HUDEP-2 (cell line): ENCODE results near the gene CTBP2.
"Not testable (repeated sequence)": the region's sequence is repeated elsewhere in the genome, so short reads cannot be mapped to it uniquely, and the experiment has no call there.

Experiments
- DNase-seq, 76 experiments: peaks; one replicate each; lab custom pipeline; 2025; ENCODE audit not compliant: unreplicated experiment in 76 of 76; lab: John Stamatoyannopoulos, UW

Gene CTBP2

DNA sequence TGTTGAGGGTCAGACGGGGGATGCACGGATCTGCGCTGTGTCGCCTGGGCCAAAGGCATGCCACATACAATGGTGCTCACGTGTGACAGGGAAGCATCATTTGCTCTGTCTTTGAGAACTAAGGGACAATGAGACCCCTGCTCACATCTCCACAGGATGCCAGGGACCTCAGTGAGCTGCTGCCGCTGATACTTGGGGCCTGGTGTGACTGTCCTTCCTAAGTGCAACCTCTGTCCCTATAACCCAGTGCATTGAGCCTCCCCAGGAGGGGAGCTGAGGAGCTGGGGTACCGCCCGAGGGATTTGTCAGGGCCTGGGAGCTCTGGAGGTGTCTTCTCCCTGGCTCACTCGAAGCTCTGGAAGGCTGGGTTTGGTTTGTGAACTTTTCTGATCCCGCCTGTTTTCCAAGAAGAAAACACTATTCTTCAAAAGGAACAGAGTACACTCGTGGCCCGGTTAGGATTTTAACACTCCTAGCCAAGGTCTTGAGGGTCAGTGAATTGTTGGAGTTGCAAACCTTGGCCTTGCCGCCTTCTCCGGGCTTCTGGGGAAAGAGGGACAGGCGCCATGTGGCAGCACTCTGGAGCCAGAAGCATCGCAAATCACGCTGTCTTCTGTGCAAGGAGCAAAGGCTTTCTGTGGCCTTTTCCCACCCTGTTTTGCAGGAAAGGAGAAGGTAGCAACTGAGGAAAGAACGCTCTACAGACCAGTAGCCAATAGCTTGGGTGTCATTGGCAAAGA lies 26.2 kb upstream of the CTBP2 start:
- DNase-seq: no peak

DNA sequence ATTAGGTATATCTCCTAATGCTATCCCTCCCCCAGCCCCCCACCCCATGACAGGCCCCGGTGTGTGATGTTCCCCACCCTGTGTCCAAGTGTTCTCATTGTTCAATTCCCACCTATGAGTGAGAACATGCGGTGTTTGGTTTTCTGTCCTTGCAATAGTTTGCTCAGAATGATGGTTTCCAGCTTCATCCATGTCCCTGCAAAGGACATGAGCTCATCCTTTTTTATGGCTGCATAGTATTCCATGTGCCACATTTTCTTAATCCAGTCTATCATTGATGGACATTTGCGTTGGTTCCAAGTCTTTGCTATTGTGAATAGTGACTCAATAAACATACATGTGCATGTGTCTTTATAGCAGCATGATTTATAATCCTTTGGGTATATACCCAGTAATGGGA lies 18.7 kb upstream of the CTBP2 start:
- not testable (repeated sequence) for DNase-seq

DNA sequence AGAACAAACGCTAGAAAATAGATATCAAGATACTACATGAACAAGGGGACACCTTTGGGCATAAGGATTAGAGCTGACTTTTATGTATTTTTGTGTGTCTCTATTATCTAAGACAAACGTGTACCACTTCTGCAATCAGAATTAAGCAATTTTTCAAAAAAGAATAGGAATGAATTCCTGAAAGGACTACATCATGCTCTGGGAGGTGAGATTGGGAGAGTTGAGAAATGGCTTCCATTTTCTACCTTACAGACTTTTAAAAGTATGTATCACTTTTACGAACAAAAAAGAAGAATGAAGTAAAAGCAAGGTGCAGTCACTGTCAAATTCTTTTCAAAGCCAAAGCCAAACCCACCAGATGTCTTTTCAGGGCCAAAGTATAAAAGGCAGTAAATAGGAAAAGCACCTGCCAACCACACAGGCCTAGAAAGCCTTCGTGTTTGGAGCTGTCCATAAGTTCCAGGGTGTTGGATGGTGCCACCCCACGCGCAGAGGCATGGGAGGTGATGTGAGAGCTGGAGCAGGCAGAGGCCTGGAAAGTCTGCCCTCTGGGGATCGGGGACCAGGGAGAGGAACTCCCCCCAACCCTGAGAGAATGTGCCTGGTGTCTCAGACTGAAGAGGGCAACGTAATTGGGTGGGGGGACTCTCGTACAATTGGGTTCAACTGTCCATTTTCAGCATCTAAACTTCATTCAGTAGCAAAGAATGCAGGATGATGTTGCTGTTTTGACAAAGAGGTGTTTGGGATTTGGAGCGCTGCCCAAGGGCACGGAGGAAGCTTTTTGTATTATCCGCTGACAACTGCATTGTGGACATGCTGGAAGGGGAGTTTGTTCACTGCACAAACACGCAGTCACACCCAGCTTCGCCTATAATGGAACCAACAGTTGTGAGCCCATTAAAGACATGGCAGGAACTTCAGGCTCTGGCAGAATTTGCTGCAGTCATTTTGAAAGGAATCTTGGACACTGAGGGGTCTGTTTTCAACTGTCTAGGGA lies 17.6 kb upstream of the CTBP2 start:
- no peak for DNase-seq

DNA sequence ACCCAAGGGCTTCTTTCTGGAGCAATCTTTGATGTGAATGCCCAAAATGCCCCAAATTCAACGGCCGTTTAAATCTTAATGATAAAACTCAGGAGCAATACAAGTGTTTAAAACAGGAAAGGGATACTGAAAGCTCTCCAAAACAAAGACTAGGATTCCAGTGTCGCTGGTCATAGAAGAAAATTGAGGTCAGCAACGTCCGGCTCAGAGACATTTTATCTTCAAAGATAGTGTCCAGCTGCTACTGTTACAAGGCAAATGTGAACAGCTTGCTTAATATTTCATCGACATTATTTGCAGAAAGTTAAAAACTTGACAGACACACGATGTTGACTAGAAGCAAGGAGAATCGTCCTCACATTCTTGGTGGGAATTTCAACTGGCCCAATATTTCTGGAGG lies 15.4 kb upstream of the CTBP2 start:
- DNase-seq: no peak

DNA sequence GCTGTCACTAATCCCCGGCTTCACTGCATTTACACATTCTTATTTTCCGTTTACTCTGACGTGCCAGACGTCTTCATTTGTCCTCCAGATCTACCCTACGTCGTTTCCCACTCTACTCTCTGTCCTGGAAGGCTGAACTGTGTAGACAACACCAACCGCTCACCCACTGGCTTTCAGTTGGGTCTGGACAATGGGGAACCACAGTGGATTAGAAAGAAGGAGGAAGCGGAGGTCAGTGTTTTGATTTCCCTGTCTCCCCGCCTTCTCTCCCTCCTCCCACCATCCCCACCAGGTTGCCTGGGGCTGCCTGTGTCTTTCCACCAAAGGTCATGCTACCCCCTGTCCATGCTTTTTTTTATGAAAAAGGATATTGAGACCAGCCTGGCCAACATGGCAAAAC lies 14.0 kb upstream of the CTBP2 start:
- no peak for DNase-seq

DNA sequence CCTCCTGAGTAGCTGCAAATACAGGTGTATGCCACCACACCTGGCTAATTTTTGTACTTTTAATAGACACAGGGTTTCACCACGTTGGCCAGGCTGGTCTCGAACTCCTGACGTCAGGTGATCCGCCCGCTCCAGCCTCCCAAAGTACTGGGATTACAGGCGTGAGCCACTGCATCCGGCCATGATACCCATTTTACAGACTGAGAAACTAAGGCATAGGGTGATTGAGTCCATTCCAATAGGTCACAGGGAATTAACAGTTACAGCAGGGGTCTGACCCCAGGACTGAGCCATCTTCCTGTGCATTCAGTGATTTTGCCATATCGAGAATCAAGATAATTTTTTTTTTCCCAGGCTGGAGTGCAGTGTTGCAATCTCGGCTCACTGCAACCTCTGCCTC lies 12.3 kb upstream of the CTBP2 start:
- DNase-seq: no peak

DNA sequence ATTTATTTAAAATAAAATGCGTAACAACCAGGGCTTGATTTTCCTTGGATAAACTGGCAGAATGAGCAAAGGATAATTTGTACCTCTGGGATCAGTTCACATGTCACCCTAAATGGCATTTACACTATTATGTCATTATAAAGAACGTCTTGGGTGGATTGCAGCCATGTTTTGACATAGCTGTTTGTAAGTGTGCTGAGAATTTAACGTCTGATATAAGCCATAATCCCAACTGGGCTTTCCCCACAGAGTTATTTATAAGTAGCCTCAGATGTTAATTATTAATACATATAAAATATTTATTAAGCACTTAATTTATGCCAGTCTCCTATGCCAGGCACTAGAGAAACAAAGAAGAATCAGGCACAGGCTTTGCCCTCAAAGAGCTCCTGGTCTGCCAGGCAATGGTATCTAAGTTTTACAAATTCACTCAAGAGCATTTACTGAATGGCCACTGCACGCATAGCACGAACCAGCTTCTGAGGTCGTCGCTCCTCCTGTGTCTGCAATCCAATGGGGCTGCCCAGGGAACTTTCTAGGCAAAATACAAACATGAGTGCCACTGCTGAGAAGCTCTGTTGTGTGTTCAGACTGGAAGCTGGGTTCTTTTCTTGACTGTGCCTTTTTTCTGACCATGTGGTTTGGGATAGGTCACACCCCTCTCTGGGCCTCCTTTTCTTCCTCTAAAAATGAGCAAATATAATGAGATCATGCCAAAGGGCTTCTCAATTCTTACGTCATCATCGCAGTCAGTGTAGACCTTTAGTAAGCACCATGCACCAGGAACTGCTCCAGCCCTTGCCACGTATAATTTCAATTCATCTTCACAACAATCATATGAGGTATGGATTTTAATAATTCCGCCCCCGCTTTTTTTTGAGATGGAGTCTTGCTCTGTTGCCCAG lies 11.3 kb upstream of the CTBP2 start:
- no peak for DNase-seq

DNA sequence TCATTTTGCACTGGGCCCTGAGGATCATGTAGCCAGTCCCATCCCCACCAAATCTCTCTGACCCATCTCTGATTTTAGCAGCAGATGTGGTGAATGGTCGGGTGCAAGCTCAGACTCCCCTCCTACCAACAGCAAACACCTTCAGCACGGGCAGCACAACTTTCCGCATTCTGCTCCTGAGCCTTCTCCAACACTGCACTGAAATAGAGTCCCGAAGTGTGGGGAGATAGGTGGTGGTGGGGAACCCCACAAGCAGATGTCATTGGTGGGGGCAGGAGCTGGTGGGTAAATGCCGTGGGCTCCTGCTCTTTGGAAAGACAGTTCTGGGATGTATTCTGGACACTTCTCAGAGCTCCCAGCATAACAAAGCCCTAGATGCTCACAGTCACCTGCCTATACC lies 9.6 kb upstream of the CTBP2 start:
- DNase-seq: no peak

DNA sequence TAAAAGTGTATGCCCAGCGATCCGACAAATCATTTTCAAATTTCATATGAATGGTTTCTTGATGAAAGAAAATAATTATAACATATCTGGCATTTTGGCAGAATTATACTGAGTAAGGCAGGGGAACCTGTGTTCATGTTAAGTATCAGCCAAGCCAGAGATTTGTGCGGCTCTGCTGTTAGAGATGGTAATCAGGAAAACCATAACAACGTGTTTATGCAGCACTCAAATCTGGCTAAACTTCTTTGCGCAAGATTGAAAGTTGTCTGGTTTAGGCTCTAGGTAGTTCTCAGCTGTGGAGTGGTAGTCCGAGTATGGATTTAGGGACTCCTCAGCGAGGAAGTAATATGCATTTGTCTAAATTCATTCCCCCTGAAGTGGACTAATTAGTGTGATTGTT lies 8.9 kb upstream of the CTBP2 start:
- no peak for DNase-seq

DNA sequence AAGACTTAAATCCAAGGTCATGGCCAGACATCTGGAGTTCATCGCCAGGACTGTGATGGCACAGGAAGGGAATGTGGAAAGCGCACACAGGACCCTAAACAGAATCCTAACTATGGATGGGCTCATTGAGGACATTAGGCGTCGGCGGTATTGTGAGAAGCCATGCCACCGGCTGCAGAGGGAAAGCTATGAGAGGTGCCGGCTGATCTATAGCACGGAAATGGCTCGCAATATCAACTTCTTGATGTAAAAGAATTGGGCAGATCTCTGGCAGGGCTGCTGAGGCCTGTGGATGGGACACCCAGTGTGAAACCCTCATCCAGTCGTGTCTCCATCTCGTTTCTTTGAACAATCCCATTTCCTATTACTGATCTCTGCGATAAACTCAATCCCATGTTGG lies 6.3 kb upstream of the CTBP2 start:
- DNase-seq: no peak

DNA sequence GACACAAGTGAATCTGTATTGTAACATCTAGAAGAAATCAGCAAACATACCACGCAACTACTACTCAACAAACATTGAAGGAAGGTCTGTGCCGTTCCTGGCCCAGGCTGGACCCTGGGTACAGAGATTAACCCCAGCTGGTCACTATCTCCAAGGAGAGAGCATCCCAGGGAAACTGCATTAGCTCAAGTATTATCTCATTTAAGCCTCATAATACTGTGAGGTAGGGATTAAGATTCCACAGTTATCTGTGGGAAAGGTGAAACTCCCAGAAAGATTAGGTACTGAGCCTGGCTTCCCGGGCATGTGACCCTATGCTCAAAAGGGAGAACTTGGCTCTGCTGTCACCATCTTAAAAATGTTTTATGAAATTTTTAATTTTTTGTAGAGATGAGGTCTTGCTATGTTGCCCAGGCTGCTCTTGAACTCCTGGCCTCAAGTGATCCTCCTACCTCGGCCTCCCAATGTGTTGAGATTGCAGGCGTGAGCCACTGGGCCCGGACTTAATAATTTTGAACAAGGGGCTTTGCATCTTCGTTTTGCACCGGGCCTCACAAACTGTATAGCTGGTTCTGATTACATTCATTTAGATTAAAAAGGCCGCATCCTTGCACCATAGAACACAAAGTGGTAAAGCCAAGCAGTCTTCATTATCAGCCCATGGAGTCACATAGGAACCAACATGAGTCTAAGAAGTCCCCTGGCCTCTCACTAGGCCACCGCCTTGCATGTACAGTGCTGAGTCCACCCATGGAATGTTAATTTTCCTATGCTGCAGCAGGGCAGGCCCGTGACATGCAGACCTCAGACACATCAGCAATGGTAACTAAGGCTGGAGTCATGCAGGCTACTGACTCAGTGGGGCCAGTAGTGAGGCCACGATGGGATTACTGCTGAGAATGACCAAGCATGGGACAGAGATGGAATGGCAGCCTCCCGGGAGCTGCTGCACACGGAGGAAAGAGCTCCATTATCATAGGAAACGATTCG lies 5.5 kb upstream of the CTBP2 start:
- no peak for DNase-seq

DNA sequence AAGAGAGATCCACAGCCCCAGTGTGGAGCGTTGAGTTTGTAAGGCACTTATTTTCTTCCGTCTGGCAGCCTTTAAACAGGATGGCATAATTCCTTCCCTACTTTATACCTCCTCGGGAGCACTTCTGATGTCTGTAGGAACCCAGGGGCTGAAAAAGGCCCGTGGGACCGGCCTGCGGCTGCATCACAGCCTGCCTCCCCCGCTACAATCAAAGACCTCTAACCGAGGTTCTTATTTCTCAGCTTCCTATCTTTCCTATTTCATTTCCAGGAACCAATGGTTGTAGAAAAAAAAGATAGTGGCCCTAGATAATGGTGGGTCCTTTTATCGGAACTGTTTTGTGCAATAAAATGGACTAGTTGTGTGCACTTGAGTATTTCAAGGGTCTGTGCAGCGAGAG lies 4.1 kb upstream of the CTBP2 start:
- DNase-seq: no peak

DNA sequence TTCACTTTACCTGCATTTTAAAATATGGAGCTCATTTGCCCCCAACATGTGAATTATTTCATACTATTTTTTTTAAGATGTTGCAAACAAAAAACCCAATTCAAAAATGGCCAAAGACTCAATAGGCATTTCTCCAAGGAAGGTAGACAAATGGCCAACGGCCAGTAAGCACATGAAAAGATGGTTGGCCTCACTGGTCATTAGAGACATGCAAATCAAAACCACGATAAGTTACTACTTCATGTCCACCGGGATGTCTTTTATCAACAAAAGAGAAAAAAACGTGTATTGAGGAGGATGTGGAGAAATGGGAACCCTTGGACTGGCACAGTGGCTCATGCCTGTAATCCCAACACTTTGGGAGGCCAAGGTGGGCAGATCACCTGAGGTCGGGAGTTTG lies 3.4 kb upstream of the CTBP2 start:
- no peak for DNase-seq

DNA sequence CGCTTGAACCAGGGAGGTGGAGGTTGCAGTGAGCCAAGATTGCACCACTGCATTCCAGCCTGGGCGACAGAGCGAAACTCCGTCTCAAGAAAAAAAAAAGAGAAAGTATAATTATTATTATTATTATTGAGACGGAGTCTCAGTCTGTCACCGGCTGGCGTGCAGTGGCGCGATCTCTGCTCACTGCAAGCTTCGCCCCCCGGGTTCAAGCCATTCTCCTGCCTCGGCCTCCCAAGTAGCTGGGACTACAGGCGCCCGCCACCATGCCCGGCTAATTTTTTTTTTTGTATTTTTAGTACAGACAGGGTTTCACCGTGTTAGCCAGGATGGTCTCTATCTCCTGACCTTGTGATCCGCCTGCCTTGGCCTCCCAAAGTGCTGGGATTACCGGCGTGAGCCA lies 2.9 kb upstream of the CTBP2 start:
- not testable (repeated sequence) for DNase-seq

DNA sequence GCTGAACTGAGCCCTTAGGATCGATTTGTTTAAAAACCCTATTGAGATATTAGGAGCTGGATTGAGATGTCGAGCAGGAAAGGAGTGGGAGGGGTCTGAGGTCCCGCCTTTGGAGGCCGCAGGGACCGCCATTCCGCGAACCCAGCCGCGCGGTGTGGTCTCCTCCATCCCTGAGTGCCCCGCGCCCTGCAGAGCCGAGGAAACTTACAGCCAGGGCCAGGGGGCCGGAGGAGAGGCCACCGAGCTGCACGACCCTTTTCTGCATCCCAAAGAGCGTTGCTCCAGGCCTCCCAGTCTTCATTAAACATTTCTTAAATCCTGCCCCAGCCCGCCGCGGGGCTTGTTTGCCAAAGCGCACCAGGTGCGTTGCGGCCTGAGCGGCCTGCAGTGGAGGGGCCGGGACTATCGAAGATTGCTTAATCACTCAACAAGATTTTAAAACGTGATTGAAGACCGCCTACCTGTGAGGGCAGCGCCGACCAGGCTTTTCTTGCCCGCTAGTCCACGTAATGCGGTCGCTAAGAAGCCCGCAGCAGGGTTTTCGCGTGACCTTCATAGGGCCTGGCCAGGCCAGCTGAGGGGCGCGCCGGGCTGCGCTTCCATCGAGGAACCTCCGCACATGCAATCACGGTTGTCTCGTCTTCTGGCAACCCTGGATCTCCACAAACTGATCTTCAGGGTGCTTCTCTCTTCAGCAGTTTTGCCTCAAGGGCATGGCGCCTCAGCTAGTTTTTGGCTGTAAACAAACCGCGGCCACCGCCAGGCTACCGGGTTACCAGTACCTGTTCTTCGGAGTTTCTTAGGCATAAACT lies 2.0 kb upstream of the CTBP2 start:
- no peak for DNase-seq

DNA sequence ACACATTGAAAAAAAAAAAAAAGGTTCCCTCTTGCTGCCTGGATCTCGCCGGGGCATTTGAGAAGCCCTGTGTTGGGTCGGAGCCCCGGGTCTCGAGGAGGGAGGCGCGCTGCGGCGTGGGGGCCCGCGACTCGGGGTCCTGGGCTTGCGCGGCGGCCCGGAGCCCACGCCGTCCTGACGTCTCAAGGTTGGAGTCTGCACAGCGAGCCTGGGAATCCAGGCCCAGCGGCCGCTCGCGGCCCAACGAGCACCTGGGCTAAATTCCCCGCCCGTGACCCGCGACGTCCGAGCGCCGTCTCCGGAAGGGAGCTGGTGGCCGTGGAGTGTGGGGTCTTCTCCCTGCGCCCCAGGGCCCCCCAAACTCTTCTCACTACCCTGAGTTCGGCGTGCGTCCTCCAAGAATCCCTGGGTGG lies 1.4 kb upstream of the CTBP2 start:
- DNase-seq: no peak

DNA sequence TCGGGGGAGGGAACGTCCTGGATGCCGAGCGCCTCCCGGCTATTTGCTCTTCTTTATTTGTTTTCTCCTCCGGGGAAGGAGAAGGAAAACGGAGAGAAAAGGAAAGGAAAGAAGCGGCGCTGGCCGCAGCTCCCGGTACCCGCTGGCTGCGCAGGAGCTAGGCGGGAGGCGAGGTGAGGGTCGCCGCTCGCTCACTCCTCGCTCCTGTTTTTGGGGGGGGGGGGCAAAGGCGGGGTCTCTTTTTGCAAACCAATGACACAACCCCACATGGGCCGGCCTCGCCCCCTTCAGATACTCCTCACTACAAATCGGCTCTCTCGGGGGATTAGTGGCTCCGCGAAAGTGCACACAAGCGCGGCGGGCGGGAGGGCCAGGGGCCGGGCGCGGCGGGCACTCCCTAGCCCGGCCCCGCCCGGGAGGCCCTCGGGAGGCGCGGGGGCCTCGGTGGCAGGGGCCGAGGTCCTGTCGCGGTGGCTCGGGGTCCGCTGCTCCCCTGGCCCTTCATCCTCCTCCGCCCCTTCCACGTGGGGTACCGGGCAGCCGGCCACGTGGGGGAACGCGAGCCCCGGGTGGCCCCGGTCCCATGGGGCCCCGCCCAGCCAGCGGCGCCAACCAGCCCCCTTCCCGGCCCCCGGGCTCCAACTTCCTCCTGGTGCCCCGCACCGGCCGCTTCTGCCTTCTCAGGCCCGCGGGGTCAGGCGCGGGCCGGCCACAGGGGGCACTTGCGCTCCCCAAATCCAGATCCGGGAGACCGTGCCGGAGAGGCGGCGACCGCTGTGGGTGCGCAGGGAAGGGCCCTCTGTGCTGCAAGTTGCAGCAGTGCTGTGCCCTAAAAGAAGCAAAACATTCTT lies 718 bp upstream of the CTBP2 start:
- peak in 75 of 76 experiments; percentile 18 to 86 (median 69) for DNase-seq

DNA sequence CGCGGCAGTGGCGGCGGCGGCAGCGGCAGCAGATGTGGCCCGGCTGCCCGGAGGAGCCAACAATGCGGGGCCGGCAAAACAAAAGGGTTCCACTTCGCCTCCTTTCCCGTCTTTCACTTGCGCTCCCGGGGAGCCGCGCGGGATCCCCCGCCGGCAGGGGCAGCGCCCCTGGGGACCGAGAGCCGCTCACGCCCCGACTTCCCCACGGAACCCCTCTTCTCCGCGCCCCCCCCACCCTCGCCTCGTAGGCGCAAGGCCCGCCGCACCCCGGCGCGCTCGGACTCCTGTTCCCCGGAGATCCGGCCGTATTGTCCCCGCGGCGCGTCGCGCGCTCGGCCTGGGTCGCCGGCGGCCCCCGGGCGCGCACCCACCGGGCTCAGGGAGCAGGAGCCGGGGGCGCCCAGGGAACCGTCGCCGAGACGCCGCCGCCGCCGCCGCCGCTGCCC lies 854 bp downstream of the CTBP2 start:
- peak in 2 of 76 experiments; percentile 34 to 47 for DNase-seq
